Body of pancreas (tissue), 4 donors: ENCODE data around the gene GLI3. TPM values are rescaled to one million over a fixed set of nuclear protein-coding genes. Genes with fewer than 3 reads are reported as not detected.

Experiments used
- ATAC-seq: fragments of 150-250 bp; one replicate; pipeline ENCODE4 v1.9.1; 2016
- DNase-seq, 4 donors: peaks; one replicate each; pipeline ENCODE4 v3.0.0-alpha.2; 2019
- H3K27ac ChIP-seq, 4 donors: fragments of 200-600 bp; sonication (generic); 1 replicate in 3 of 4; 2 replicates in 1 of 4; pipeline versions ENCODE4 v1.5.1 to v1.6.1; 2016 to 2019; ENCODE audit warnings: mild to moderate bottlenecking in 1 of 4, mixed read lengths in 1 of 4, moderate library complexity in 1 of 4
- H3K27me3 ChIP-seq, 2 donors: fragments of 200-600 bp; sonication (generic); one replicate each; pipeline ENCODE4 v1.6.0; 2016; ENCODE audit warnings: mild to moderate bottlenecking in 1 of 2
- H3K36me3 ChIP-seq, 2 donors: fragments of 200-600 bp; sonication (generic); replicated peaks in 1 of 2; 2 replicates each; pipeline ENCODE4 v1.5.1; 2016; ENCODE audit warnings: low read depth in 2 of 2; ENCODE audit not compliant: insufficient read depth in 1 of 2
- H3K4me1 ChIP-seq: fragments of 200-600 bp; sonication (generic); one replicate; pipeline ENCODE4 v1.6.0; 2016
- H3K4me3 ChIP-seq, 2 donors: fragments of 200-600 bp; sonication (generic); 1 replicate in 1 of 2; 2 replicates in 1 of 2; pipeline ENCODE4 v1.5.1; 2016 to 2019
- H3K9me3 ChIP-seq, 3 donors: fragments of 200-600 bp; sonication (generic); 1 replicate in 2 of 3; 2 replicates in 1 of 3; pipeline ENCODE4 v1.5.1; 2016
- POLR2A ChIP-seq, 3 donors: fragments of 450-650 bp; IDR thresholded peaks; one replicate each; pipeline ENCODE4 v1.6.1; 2016; ENCODE audit warnings: antibody characterized with exemption in 3 of 3, mild to moderate bottlenecking in 2 of 3
- WGBS, 2 donors: methylation state at CpG; one replicate each; pipeline ENCODE4 v1.1.5; 2017; 5-methylcytosine and 5-hydroxymethylcytosine counted together
- intact Hi-C: fragments of 100-400 bp; cut with DNase I; formaldehyde crosslinking; loops from one replicate; pipeline ENCODE4 v1.15.1; 2023
- total RNA-seq, 2 donors: library from RNA; depleted of rRNA; stranded (reverse); fragments of >200 nt; gene quantifications; one replicate each; pipeline ENCODE4 v1.1.0, GENCODE V29; 2016
- TF ChIP-seq, protein P1 (sequence below), 7 experiments: fragments of 450-650 bp in 4 of 7; fragments of 200-600 bp in 3 of 7; sonication (generic) in 3 of 7; IDR thresholded peaks; one replicate each; pipeline ENCODE4 v1.5.1; 2016 to 2019; ENCODE audit warnings: antibody characterized with exemption in 7 of 7

GLI3 gene
- total RNA-seq, 2 donors from 2014 or later = 1.0 to 2.0 TPM

DNA sequence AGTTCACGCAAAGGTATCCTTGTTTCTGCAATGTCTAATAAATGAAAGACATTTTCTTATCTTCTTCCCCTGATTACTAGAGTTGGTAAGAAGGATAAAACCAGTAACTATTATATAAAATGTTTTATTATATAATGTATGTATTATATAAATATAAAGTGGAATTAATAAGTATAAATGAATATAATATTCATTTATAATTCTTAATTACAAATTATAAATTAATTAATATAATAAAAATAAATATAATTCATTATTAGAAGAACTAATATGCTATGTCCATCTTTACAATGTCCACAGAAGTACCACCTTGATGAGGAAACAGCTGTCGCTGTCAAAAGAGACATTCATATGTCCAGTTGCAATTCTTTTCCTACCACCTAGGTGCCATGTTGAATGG, 177.7 kb downstream of the GLI3 start:
- ATAC-seq (no peak), DNase-seq (no peak)
- 56 to 65% methylated on average over 2 of the region's 2 CpGs for WGBS, 2 donors
- TF ChIP-seq, protein P1, sequence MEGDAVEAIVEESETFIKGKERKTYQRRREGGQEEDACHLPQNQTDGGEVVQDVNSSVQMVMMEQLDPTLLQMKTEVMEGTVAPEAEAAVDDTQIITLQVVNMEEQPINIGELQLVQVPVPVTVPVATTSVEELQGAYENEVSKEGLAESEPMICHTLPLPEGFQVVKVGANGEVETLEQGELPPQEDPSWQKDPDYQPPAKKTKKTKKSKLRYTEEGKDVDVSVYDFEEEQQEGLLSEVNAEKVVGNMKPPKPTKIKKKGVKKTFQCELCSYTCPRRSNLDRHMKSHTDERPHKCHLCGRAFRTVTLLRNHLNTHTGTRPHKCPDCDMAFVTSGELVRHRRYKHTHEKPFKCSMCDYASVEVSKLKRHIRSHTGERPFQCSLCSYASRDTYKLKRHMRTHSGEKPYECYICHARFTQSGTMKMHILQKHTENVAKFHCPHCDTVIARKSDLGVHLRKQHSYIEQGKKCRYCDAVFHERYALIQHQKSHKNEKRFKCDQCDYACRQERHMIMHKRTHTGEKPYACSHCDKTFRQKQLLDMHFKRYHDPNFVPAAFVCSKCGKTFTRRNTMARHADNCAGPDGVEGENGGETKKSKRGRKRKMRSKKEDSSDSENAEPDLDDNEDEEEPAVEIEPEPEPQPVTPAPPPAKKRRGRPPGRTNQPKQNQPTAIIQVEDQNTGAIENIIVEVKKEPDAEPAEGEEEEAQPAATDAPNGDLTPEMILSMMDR (IDR thresholded peaks at IDR 0.05) = no peak
- no peak for TF ChIP-seq POLR2A (IDR thresholded peaks at IDR 0.05)
- H3K4me3 ChIP-seq = no peak overlapping the region
- no peaks in the 10 kb centered on the region for H3K4me1 ChIP-seq
- no peak overlapping the region for H3K27ac ChIP-seq
- intact Hi-C loops = no loop called here
- no peaks in the 10 kb centered on the region for H3K36me3 ChIP-seq
- no peaks in the 10 kb centered on the region for H3K9me3 ChIP-seq
- H3K27me3 ChIP-seq = no peaks in the 10 kb centered on the region

DNA sequence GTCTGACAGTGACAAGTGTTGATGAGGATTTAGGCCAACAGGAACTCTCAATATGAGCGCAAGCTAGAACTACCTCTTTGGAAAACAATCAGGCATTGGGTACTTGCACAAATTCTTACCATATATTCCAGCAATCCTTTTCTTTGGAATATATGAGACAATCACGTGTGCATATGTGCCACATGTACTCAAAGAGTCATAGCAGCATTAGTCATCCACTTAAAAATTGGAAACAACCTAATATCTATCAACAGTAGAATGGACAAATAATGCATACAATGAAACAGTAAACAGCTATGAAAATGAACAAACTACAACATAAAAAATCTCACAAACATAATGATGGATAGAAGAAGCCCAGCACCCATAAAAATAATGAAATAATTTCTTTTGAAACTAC, 179.7 kb downstream of the GLI3 start:
- ATAC-seq (no peak), DNase-seq (no peak)
- Histone ChIP-seq H3K36me3 (no peaks in the 10 kb centered on the region), H3K27me3 (no peaks in the 10 kb centered on the region), H3K4me3 (no peak overlapping the region), H3K4me1 (no peaks in the 10 kb centered on the region), H3K9me3 (no peaks in the 10 kb centered on the region), H3K27ac (no peak overlapping the region)
- WGBS, 2 donors = 71 to 73% methylated on average over 2 of the region's 2 CpGs
- intact Hi-C loops = no loop called here
- TF ChIP-seq, protein P1 (IDR thresholded peaks at IDR 0.05) = no peak
- TF ChIP-seq POLR2A (IDR thresholded peaks at IDR 0.05) = no peak

DNA sequence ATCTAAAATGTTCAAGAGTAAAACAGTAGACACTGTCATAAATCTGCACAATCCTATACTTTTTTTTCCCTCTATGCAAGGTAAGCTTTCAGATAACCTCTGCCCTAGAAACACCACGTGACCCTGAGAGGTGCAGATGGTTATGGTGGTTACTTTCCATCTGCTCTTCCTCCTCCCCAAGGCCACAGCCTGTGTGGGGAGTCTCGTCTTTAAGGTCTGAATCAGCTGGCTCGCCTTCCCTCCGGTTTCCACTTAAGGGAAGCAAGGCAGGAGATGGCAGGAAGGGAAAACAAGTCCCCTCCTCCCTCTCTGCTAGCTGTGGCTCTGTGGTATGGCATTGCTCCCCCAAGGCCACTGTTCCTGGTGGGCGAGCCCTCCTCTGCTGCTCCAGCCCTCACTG, 181.8 kb downstream of the GLI3 start:
- TF ChIP-seq, protein P1 (IDR thresholded peaks at IDR 0.05) = no peak
- no peak for TF ChIP-seq POLR2A (IDR thresholded peaks at IDR 0.05)
- intact Hi-C loops = no loop called here
- WGBS, 2 donors = 75 to 76% methylated on average over 5 of the region's 5 CpGs
- Histone ChIP-seq H3K4me1 (no peaks in the 10 kb centered on the region), H3K27me3 (no peaks in the 10 kb centered on the region), H3K9me3 (no peaks in the 10 kb centered on the region), H3K4me3 (no peak overlapping the region), H3K27ac (no peak overlapping the region), H3K36me3 (no peaks in the 10 kb centered on the region)
- DNase-seq (no peak), ATAC-seq (no peak)

DNA sequence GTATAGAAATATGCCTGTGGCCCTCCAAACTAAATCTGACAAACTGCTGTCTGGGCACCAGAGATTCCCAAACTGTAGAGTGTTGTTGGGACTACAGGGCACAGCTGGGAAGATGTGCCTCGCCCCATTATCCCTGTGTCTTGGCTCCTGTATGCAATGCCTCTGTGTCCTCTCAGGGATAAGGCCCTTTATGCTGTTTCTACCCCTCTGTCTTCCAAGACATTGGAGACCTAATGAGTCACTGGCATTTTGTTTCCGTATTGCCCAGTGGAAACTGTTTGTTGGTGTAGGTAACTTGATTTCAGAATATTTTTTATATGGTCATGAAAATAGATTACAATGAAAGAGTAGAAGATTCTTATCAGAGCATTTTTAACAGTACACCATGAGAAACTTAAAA, 183.2 kb downstream of the GLI3 start:
- Histone ChIP-seq H3K4me1 (no peaks in the 10 kb centered on the region), H3K36me3 (no peaks in the 10 kb centered on the region), H3K9me3 (no peaks in the 10 kb centered on the region), H3K27me3 (no peaks in the 10 kb centered on the region), H3K4me3 (no peak overlapping the region), H3K27ac (no peak overlapping the region)
- intact Hi-C loops = no loop called here
- 70 to 75% methylated on average over 2 of the region's 2 CpGs for WGBS, 2 donors
- DNase-seq (no peak), ATAC-seq (no peak)
- TF ChIP-seq, protein P1 (IDR thresholded peaks at IDR 0.05) = no peak
- TF ChIP-seq POLR2A (IDR thresholded peaks at IDR 0.05) = no peak

DNA sequence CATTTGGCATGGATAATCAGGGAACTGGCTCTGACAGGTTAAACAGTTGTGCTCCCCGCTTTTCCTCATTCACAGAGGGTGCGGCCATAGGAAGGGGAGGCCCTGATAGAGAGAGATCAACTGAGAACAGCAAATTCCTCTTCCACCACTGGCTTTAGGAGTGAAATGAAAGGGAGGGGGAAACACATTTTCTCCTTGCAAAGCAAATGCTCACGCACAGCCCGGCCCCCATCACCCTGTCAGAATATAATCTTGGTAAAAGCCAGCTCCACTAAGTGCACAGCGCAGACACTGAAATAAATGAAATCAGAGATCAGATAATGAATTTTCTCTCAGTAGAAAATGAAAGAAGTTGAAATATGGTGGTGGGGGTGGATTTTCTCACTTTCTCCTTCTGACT, 187.2 kb downstream of the GLI3 start:
- WGBS, 2 donors = 71 to 88% methylated on average over 5 of the region's 5 CpGs
- ATAC-seq (no peak), DNase-seq (no peak)
- intact Hi-C loops = no loop called here
- TF ChIP-seq, protein P1 (IDR thresholded peaks at IDR 0.05) = no peak
- TF ChIP-seq POLR2A (IDR thresholded peaks at IDR 0.05) = no peak
- Histone ChIP-seq H3K27me3 (no peaks in the 10 kb centered on the region), H3K4me3 (no peak overlapping the region), H3K4me1 (no peaks in the 10 kb centered on the region), H3K27ac (no peak overlapping the region), H3K36me3 (no peaks in the 10 kb centered on the region), H3K9me3 (no peaks in the 10 kb centered on the region)
